Fibroblast of skin of right biceps (primary cell): Measurements from ENCODE around the gene FAM43A.

ENCODE experiments used
- DNase-seq: peaks from one replicate; pipeline ENCODE4 v3.0.0-alpha.2; 2013

FAM43A gene

DNA sequence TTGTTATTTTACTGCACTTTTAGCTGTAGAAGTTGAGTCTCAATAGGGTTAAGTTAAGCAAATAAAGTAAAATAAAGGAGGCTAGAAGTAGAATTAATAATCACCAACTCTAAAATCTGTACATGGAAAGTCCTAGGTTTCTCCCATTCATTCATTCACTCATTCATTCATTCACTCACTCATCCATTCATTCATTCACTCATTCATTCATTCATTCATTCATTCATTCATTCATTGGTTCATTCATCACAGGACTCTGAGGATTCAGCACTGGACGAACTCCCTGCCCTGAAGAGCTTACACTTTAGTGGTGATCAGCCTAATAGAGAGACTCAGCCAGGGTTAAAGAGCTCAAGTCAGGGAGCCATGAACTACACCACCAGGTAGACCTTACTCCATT is 9.2 kb upstream of the FAM43A start:
- no peak for DNase-seq

DNA sequence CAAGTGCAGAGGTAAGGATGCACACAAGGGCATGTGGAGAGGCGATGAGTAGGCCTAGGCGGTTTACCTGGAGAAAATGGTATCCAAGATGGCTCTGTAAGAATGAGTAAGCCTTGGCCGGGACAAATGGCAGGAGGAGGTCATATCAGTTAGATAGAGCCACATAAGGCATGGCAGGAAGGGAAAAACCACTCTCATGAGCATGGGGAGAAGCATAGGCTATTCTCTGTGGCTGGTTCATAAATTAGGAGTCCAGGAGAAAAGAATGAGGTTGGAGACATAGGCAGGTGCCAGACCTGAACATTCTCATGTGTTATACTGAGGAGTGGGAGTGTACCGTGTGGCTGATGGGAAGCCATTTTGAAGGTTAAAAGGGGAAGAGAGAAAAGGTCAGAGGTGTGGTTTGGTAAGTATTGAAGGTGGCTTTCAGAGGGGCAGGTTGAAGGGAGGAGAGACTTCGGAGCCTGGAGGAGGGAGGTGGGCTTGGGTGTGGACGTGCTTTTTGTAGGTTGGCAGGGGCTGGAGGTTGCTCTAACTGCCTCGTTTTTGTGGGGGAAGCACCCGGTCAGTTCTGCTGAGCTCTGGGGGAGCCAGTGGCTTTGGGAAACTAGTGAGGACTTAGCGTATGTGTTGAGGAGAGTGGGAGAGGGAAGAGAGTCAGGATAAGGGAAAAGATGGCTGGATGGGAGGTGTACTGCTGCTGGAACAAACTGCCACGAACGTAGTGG is 4.6 kb upstream of the FAM43A start:
- DNase-seq = no peak

GRCh38 chr3:194682189-194682693 is 3.4 kb upstream of the FAM43A start:
- no peak for DNase-seq

- peak; percentile 82 for DNase-seq
Observed at GRCh38 chr3:194682694-194683310, 2.9 kb upstream of the FAM43A start.

DNA sequence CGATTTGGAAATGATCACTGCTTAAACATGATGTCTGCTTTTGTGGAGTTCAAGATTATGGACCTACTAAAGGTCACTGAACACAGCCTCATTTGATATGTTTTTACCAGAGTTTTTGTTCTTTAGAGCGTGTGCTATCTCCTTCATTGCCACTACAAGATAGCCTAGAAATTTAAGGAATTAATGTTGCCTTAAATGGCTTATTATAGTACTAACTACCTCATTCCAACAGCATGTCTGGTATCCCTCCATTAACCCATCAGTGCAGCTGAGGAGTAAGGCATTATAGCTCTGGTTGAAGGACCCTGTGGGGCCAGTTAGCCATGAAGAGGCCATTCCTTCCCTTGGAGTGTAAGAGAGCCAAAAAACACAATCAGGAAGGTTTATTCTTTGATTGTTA is 2.3 kb upstream of the FAM43A start:
- peak; percentile 28 for DNase-seq

DNA sequence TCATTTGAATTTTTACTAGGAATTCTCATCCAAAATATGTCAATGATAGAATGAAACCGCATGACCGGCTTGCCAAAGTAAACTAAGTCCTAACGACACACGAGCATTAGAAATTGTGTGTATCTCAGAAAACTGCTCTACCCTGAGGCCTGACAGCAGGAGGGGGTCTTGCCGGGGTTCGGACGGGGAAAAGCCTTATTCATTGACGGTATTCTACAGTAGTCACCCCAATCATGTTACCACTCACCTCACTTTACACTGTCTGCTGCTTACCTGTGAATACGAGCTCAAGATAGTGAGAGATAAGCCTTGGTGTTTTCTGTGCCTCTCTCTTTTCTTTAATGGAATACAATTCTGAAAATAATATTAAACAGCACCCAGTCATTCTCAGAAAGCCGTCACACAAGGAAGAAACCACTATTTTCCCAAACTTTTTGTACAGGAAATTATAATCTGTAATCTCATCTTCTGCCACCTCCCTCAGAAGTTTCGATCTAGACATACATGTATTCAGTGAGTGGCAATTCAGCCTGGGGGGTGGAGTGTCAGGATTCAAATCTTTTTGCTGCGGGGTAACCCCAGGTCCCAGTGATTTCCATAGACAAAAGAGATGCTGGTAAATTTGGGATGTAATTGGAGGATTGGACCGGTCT is 492 bp upstream of the FAM43A start:
- DNase-seq = no peak

- DNase-seq = no peak
Observed at GRCh38 chr3:194686414-194686815, 732 bp downstream of the FAM43A start.

DNA sequence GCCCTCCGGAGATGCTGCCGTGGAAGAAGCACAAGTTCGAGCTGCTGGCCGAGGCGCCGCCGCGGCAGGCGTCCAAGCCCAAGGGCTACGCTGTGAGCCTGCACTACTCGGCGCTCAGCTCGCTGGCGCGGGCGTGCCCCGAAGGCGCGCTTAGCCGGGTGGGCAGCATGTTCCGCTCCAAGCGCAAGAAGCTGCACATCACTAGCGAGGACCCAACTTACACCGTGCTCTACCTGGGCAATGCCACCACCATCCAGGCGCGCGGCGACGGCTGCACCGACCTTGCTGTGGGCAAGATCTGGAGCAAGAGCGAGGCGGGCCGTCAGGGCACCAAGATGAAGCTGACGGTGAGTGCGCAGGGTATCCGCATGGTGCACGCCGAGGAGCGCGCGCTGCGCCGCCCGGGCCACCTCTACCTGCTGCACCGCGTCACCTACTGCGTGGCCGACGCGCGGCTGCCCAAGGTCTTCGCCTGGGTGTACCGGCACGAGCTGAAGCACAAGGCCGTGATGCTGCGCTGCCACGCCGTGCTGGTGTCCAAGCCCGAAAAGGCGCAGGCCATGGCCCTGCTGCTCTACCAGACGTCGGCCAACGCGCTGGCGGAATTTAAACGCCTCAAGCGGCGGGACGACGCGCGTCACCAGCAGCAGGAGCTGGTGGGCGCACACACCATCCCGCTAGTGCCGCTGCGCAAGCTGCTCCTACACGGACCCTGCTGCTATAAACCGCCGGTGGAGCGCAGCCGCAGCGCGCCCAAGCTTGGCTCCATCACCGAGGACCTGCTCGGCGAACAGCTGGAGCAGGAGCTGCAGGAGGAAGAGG is 1.3 kb downstream of the FAM43A start:
- peak; percentile 53 for DNase-seq

DNA sequence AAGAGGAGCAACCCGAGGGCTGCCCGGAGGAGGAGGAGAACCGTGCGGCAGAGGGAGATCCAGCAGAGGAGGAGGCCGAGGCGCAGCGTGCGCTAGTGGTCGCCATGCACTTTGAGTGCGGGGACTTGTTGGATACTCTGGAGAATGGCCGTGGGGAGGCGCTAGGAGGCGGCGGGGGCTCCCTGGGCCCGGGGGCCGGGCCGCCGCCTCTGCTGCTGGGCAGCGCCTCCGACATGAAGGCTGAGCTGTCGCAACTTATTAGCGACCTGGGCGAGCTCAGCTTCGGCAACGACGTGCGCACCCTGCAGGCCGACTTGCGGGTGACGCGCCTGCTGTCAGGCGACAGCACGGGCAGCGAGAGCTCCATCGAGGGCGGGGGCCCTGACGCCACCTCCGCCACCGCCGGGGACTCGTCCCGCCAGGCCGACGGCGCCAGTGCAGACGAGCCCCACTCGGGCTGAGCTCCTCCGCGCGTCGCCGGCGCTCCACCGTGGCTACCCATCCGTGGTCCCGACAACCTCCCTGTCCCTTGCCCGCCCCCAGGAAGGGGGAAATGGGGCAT is 2.0 kb downstream of the FAM43A start:
- peak; percentile 71 for DNase-seq

DNA sequence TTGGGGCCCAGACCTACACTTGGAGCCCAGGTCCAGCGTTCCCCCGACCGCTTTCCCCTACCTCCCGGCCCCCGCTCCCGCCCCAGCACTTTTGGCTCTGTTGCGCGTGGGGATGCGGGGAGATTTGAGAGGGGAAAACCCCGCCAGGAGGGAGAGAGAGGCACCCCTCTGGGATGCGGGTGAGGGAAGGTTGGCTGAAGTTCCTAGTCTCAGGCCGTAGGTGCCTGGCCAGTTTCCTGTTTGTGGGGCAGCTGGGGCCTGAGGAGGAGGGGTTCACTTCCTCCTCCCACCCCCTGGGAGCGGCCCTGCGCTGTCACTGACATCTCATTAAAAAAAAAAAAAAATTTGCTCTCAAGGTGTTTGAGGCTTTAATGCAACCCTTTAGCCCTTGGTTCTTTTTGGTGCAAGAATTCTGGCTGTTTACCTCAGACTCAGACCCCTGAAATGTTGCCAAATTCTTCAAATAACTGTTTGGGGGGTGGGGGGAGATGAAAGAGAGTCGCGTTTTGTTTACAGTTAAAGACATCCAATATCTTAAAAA is 2.6 kb downstream of the FAM43A start:
- DNase-seq = peak; percentile 50

- DNase-seq = no peak
Observed at GRCh38 chr3:194688946-194689345, 3.3 kb downstream of the FAM43A start.

DNA sequence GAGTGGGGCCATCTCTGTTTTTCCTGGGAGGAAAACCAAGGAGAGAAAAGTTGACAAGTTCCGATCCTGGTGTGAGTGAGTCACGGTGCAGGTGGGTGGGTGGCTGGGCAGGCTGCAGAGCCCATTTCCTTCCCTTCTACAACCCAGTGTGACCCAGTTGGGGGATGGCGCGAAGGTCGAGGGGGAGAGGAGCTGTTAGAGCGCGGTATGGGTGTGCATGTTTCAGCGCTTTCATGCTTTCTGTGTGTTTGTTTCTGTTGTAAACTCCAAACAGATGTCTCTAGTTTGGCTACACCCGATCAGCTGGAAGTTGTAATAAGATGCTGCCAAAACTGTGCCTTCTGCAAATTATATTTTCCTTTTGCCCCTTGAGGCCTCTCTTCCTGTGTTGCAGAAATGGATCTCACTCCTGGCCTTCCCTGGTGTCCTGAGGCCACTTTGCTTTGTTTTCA is 3.8 kb downstream of the FAM43A start:
- peak; percentile 51 for DNase-seq

GRCh38 chr3:194690501-194691372 is 5.1 kb downstream of the FAM43A start:
- DNase-seq = peak; percentile 76

GRCh38 chr3:194691481-194692283 is 6.0 kb downstream of the FAM43A start:
- DNase-seq = peak; percentile 30

DNA sequence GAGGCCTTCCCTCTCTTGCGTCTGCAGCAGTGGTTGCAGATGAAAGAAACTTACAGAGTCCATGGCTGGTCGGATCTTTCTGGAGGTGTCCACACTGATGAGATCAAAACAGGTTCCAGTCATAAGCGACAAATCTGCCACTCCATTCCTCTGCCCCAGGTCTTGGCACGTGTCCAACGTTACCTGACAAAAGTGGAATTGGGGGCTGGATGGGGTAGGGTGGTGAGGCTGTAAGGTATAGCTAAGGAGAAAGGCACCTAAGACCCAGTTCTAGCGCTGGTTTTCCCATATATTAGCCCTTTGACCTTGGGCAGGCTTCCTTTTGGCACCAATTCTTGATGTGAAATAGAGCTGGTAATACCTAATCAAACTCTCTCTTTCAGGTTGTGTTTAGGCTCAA is 11.0 kb downstream of the FAM43A start:
- DNase-seq = no peak

DNA sequence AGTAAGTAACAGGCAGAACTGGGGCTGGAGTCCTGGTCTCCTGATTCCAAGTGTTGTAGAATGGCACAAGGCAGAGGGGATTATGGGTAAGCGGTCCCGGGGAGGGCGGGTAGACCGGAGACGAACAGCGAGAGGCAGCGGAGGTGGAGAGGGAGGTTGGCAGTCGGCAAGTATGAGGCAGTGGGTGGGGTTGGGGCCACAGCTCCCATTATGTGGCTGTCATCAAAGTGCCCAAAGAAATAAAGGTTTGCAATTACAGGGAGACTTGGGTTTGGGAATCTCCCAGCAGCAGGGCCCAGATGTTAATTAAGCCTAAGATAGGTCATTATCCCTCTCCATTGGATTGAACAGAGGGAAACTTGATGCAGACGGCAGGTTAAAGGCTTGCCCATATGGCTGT is 16.9 kb downstream of the FAM43A start:
- DNase-seq = no peak

DNA sequence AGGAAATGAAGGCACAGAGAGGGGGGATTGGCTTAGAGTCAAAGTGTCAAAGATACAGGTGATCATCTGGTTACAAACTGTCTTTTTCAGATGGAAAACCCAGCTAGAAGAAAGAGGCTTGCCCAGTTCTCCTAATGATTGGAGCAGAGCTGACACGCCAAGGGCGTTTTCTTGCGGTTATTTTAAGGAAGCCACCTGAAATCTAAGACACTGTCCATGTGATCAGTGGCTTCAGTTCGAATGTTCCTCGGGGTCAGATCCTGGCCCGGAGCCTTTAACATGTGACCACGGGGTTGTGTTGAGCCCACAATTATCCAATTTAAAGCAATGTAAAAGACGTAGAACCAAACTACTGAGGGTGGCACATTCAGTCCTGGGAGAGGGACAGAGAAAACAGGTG is 19.5 kb downstream of the FAM43A start:
- no peak for DNase-seq

DNA sequence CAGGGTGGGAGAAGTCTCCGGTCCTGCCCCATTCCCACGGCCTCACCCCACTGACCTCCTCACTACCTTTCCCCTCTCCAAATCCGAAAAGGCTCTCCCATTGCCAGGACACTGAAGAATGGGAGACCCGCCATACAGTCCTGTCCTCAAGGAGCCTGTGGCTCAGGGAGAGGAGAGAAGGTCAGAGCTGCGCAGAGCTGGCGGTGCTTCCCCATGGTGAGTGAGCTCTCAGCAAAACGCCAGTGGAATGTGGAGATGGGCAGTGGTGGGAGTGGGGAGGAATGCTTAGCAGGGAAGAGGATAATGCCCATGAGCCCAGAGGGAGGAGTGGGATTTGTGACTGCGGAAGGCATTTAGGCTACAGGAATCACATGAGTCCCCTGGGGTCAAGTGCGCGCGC is 20.1 kb downstream of the FAM43A start:
- DNase-seq = no peak

- no peak for DNase-seq
Observed at GRCh38 chr3:194707147-194707540, 21.5 kb downstream of the FAM43A start.

GRCh38 chr3:194711286-194711685 is 25.6 kb downstream of the FAM43A start:
- DNase-seq = no peak

DNA sequence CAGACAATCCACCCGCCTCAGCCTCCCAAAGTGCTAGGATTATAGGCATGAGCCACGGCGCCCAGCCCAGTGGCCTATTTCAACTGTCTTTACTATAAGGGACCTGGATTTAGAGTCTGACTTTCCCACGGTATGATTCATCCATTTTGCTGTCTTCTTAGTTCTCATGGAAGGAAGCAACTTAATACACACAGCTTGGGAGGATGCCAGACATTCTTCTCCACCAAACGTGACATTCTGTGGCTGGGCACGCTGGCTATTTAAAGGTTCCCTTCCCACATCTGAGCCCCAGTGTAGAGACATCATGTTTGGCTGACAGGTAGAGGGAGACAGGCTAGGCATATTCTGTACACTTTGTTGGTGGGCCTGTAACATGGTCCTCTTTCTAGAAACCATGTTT is 26.2 kb downstream of the FAM43A start:
- peak; percentile 96 for DNase-seq
